ENCODE data around the gene SYT13.

SYT13 gene

DNA sequence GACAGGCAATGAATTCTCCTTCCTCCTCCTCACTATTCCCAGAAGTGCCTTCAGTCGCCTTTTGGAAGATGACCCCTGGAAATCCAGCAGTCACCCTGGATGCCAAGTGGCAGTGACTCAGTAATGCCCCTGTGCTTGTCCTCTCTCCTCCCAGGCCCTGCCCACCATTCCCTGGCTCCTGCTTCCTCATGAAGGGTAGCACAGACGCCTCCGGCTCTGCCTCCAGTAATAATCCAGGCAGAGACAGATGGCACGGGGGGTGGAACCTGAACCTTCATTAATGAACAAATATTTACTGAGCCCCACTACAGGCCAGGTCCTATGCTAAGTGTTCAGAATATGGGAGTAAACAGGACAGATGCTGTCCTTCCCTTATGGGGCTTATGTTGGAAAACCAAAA is 23.2 kb downstream of the SYT13 start:
- TF ChIP-seq CTCF (IDR thresholded peaks at IDR 0.05; ENCODE audit: insufficient read depth, low read depth, low read length, missing control alignments) = no peak
- H3K4me3 ChIP-seq (ENCODE audit: low read length) = no peak overlapping the region
- DNase-seq (ENCODE audit: low read depth) = no peak

- no peak for DNase-seq (ENCODE audit: low read depth)
- TF ChIP-seq CTCF (IDR thresholded peaks at IDR 0.05; ENCODE audit: insufficient read depth, low read depth, low read length, missing control alignments) = no peak
- no peak overlapping the region for H3K4me3 ChIP-seq (ENCODE audit: low read length)
These were observed 26.1 kb downstream of the SYT13 start for GRCh38 chr11:45260071-45260470.

DNA sequence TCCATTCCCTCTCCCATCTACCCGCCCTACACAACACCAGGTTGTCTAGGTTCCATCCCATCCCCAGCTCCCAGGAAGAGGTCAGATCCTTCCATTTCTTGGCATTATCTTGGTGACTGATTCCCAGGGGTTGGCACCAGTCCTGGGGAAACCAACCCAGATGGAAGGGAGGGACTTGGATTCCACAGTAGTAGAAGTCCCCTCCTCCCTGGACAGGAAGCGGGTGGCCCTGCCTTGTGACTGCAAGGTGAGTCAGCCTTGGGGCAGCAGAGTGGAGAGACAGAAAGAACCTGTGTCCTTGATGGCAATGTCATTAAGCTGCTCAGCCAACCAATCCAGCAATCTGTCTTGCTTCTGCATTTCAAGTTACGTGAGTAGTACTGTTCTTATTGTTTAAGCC is 26.5 kb downstream of the SYT13 start:
- peak; percentile 22 for DNase-seq (ENCODE audit: low read depth)
- no peak for TF ChIP-seq CTCF (IDR thresholded peaks at IDR 0.05; ENCODE audit: insufficient read depth, low read depth, low read length, missing control alignments)
- H3K4me3 ChIP-seq (ENCODE audit: low read length) = no peak overlapping the region

DNA sequence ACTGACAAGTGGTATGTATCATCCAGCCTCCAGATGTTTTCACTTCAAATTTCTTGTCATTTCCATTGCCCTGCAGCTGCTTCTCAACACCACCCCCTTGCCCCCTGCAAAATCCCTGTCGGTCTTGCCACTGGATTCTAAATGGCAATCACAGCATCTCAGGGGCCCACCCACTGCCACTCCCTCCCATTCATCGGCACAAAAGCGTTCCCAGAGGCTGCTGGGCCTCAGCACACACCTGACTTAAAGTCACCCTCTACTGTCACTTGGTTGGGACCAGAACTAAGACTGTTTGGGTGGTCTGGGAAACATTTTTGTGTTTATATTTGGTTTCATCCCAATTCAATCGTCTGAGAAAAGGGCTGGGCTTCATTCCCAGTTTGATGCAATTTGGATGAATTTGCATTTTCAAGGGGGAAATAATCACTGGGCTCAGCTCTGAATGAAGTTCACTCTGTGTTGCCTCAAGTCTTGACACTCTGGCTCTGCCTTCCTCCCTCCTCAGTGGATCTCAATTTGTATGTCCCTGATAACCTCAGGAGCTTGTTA is 27.1 kb downstream of the SYT13 start:
- DNase-seq (ENCODE audit: low read depth) = no peak
- no peak overlapping the region for H3K4me3 ChIP-seq (ENCODE audit: low read length)
- no peak for TF ChIP-seq CTCF (IDR thresholded peaks at IDR 0.05; ENCODE audit: insufficient read depth, low read depth, low read length, missing control alignments)

DNA sequence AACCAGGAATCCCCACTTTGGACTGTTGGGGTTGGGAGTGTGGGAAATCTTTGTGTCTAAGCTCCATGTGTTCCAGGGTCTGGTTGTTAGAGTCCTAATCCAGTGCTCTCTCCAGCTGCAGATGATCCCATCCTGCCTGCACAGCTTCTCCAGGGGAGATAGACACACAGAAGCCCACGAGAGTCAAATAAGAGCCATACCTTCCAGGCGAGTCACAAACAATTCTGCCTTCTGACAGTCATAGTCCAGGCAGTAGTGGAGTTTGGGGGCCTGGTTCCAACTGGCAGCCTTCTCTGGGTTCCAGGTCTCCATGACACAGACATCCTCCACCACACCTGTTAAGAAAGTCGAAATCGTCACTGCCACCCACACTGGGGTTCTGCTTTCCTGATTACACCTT is 32.1 kb downstream of the SYT13 start:
- H3K4me3 ChIP-seq (ENCODE audit: low read length) = no peak overlapping the region
- TF ChIP-seq CTCF (IDR thresholded peaks at IDR 0.05; ENCODE audit: insufficient read depth, low read depth, low read length, missing control alignments) = no peak
- no peak for DNase-seq (ENCODE audit: low read depth)

GRCh38 chr11:45253640-45254039 is 32.5 kb downstream of the SYT13 start:
- no peak overlapping the region for H3K4me3 ChIP-seq (ENCODE audit: low read length)
- no peak for TF ChIP-seq CTCF (IDR thresholded peaks at IDR 0.05; ENCODE audit: insufficient read depth, low read depth, low read length, missing control alignments)
- DNase-seq (ENCODE audit: low read depth) = no peak

DNA sequence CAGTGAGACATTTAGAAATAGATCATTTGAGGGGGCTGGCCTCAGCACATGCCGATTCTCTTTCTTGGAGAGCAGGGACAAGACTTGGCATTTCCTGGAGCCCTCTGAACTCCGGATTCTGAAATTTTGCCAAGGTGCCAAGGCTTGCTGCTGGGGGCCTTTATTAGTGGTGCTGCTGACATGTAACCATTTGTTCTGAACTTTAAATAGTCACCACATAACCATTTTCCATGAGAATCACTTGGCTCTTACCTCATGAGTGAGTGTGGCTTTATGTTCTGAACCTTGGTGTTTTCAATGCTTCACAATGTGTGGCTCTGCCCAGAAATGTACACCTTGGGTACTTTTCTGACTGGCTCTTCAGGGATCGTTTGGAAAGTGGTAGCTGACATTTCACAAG is 33.3 kb downstream of the SYT13 start:
- no peak for TF ChIP-seq CTCF (IDR thresholded peaks at IDR 0.05; ENCODE audit: insufficient read depth, low read depth, low read length, missing control alignments)
- no peak overlapping the region for H3K4me3 ChIP-seq (ENCODE audit: low read length)
- DNase-seq (ENCODE audit: low read depth) = no peak
